ENCODE measurements around the gene NAPB. TPM values are rescaled to one million over a fixed set of nuclear protein-coding genes. Genes with fewer than 3 reads are reported as not detected.

Gene NAPB
- total and polyA plus RNA-seq, 2 of the 8 experiments (the other 6 are each of a cell fraction or from before 2014, with no cell fraction given), result 6.2 to 12.3 TPM

DNA sequence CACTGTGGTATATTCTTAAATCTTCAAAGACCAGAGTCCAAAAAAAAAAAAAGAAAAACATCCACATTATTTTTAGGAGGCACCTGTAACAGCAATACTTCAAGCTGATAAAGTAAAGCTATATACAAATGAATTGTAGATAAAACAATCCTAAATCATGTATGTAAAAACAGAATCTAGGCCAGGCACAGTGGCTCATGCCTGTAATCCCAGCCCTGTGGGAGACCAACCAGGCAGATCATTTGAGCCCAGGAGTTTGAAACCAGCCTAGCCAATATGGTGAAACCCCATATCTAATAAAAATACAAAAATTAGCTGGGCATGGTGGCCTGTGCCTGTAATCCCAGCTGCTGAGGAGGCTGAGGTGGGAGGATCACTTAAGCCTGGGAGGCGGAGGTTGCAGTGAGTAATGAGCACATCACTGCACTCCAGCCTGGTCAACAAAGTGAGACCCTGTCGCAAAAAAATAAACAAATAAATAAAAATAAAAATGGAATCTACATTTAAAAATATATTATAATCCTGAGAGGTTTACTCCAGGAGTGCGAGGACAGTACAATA lies 7.3 kb downstream of the NAPB start (continued):
- TF ChIP-seq CBX8 (IDR thresholded peaks at IDR 0.05; ENCODE audit: borderline replicate concordance, low read depth, low read length), result no peak
- TF ChIP-seq KDM4A (IDR thresholded peaks at IDR 0.05; ENCODE audit: low read depth, low read length, severe bottlenecking), result no peak
- TF ChIP-seq POLR2A (IDR thresholded peaks at IDR 0.05; ENCODE audit: control extremely low read depth in 1 of 2, low read depth in 2 of 2, low read length in 2 of 2), result no peak
